ENCODE data around the gene OGG1. TPM values are rescaled to one million over a fixed set of nuclear protein-coding genes. Genes with fewer than 3 reads are reported as not detected.

OGG1 gene
- total RNA-seq, 1 donor from 2014 or later, result 35.6 TPM

Other genes with a start within 250 kb of the OGG1 start
- gene LHFPL4, start 196.1 kb upstream of the OGG1 start, total RNA-seq, result not detected in 2 replicates
- gene MTMR14, start 100.4 kb upstream of the OGG1 start, total RNA-seq, result 49.2 and 54.8 TPM in 2 replicates
- gene CPNE9, start 46.1 kb upstream of the OGG1 start, total RNA-seq, result 0.22 and 0.59 TPM in 2 replicates
- gene BRPF1, start 18.2 kb upstream of the OGG1 start, total RNA-seq, result 41.3 and 51.1 TPM in 2 replicates
- gene CAMK1, start 20.0 kb downstream of the OGG1 start, total RNA-seq, result 22.6 and 26.2 TPM in 2 replicates
- 62.3 and 67.1 TPM in 2 replicates for gene TADA3, start 42.5 kb downstream of the OGG1 start, total RNA-seq
- gene ARPC4, start 43.1 kb downstream of the OGG1 start, total RNA-seq, result 292 and 298 TPM in 2 replicates
- 46.7 and 51.4 TPM in 2 replicates for gene TTLL3, start 60.3 kb downstream of the OGG1 start, total RNA-seq
- gene RPUSD3, start 94.1 kb downstream of the OGG1 start, total RNA-seq, result 51.9 and 53.8 TPM in 2 replicates
- gene CIDEC, start 130.3 kb downstream of the OGG1 start, total RNA-seq, result not detected in 2 replicates
- 33.9 and 36.2 TPM in 2 replicates for gene JAGN1, start 140.7 kb downstream of the OGG1 start, total RNA-seq
- gene IL17RE, start 152.9 kb downstream of the OGG1 start, total RNA-seq, result 2.4 and 2.5 TPM in 2 replicates
- 0.78 and 1.1 TPM in 2 replicates for gene IL17RC, start 167.1 kb downstream of the OGG1 start, total RNA-seq
- 26.0 and 27.5 TPM in 2 replicates for gene CRELD1, start 183.9 kb downstream of the OGG1 start, total RNA-seq
- 10.6 and 13.4 TPM in 2 replicates for gene PRRT3, start 202.5 kb downstream of the OGG1 start, total RNA-seq
- 52.2 and 62.6 TPM in 2 replicates for gene EMC3, start 236.9 kb downstream of the OGG1 start, total RNA-seq